Measurements from ENCODE around the gene RHCE. TPM values are rescaled to one million over a fixed set of nuclear protein-coding genes. Genes with fewer than 3 reads are reported as not detected.
"Not testable (repeated sequence)": the region's sequence is repeated elsewhere in the genome, so short reads cannot be mapped to it uniquely, and the experiment has no call there.

Gene RHCE
- total and polyA plus RNA-seq, 2 experiments from 2014 or later: 0.15 to 0.17 TPM

DNA sequence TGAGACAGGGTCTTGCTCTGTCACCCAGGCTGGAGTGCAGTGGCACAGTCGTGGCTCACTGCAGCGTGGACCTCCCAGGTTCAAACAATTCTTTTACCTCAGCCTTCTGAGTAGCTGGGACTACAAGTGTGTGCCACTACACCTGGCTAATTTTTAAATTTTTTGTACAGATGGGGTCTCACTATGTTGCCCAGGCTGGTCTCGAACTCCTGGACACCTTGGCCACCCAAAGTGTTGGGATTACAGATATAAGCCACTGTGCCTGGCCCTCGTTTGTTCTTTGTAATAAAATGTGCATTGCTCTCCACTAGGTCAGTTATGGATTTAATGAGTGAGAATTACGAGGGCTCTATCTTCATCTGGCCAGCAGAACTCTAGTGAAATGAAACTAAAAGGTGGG, 24.0 kb upstream of the RHCE start:
- Histone ChIP-seq H3K4me1 (ENCODE audit: insufficient read depth) (peaks cover 24% of the 10 kb centered on the region), H4K20me1 (replicated peaks; ENCODE audit: insufficient read depth) (peaks cover 19% of the 10 kb centered on the region)
- not testable (repeated sequence) for H3K27me3 ChIP-seq (ENCODE audit: insufficient read depth); H3K36me3 Mint-ChIP-seq (ENCODE audit: low read depth); ATAC-seq; H3K79me2 ChIP-seq (replicated peaks; ENCODE audit: insufficient read depth); H3K27ac ChIP-seq (ENCODE audit: low read depth); H3K4me2 ChIP-seq; H3K4me3 ChIP-seq; H3F3A ChIP-seq (replicated peaks; ENCODE audit: low read depth); H3K9me2 ChIP-seq (ENCODE audit: insufficient read depth); H2AFZ ChIP-seq; H3K9me3 Mint-ChIP-seq; DNase-seq (ENCODE audit: low spot score); H3K27ac Mint-ChIP-seq; H3K36me3 ChIP-seq (ENCODE audit: insufficient read depth); H3K4me3 Mint-ChIP-seq; H3K27me3 Mint-ChIP-seq (ENCODE audit: insufficient read depth, low read depth, poor library complexity)
- H3K4me1 Mint-ChIP-seq: peaks cover 17% of the 10 kb centered on the region; the same call in 2 of the 3 replicates

DNA sequence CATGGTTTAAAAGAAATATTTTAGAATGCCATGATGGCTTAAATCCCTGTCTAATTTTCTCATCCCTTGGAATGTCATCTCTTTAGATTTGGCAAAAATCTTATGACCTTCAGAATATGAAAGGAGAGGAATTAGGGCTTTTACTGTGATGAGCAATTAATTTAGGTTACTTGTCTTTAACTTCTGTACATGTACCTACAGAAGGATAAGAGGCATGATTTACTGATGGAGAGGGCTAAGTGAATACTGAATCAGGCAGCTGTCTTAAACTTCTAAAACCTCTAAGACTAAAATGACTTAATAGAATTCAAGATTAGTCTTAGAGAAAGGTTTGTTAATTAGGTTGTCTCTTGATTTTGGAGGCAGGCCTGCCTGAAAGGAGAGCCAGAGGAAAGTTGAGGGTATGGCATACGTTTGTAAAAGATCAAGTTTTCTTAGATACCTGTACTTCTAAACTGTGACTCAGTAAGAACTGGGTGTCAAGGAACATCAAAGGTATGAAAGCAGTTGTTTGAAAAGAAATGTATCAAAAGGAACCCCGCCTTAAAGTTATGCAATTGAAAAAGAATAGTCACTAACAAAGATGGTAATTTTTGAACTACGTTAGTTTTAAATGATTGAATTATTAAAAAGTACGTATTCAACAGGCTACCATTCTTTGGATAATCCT, 22.5 kb upstream of the RHCE start:
- H3K27me3 ChIP-seq (ENCODE audit: insufficient read depth): no peaks in the 10 kb centered on the region
- H3K9me2 ChIP-seq (ENCODE audit: insufficient read depth): no peaks in the 10 kb centered on the region
- peaks cover 24% of the 10 kb centered on the region for H3K4me1 ChIP-seq (ENCODE audit: insufficient read depth)
- no peaks in the 10 kb centered on the region for H3K36me3 ChIP-seq (ENCODE audit: insufficient read depth)
- H3K27ac ChIP-seq (ENCODE audit: low read depth): no peak overlapping the region
- H3K4me3 ChIP-seq: no peak overlapping the region
- TF ChIP-seq, protein P1, sequence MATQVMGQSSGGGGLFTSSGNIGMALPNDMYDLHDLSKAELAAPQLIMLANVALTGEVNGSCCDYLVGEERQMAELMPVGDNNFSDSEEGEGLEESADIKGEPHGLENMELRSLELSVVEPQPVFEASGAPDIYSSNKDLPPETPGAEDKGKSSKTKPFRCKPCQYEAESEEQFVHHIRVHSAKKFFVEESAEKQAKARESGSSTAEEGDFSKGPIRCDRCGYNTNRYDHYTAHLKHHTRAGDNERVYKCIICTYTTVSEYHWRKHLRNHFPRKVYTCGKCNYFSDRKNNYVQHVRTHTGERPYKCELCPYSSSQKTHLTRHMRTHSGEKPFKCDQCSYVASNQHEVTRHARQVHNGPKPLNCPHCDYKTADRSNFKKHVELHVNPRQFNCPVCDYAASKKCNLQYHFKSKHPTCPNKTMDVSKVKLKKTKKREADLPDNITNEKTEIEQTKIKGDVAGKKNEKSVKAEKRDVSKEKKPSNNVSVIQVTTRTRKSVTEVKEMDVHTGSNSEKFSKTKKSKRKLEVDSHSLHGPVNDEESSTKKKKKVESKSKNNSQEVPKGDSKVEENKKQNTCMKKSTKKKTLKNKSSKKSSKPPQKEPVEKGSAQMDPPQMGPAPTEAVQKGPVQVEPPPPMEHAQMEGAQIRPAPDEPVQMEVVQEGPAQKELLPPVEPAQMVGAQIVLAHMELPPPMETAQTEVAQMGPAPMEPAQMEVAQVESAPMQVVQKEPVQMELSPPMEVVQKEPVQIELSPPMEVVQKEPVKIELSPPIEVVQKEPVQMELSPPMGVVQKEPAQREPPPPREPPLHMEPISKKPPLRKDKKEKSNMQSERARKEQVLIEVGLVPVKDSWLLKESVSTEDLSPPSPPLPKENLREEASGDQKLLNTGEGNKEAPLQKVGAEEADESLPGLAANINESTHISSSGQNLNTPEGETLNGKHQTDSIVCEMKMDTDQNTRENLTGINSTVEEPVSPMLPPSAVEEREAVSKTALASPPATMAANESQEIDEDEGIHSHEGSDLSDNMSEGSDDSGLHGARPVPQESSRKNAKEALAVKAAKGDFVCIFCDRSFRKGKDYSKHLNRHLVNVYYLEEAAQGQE (IDR thresholded peaks at IDR 0.05; ENCODE audit: unreplicated experiment): no peak
- no peak for TF ChIP-seq POLR2AphosphoS5 (IDR thresholded peaks at IDR 0.05; ENCODE audit: low read depth)
- no peak for TF ChIP-seq CREB1 (CRISPR knock-in tag; IDR thresholded peaks at IDR 0.05; ENCODE audit: low read depth)
- TF ChIP-seq, protein P2, sequence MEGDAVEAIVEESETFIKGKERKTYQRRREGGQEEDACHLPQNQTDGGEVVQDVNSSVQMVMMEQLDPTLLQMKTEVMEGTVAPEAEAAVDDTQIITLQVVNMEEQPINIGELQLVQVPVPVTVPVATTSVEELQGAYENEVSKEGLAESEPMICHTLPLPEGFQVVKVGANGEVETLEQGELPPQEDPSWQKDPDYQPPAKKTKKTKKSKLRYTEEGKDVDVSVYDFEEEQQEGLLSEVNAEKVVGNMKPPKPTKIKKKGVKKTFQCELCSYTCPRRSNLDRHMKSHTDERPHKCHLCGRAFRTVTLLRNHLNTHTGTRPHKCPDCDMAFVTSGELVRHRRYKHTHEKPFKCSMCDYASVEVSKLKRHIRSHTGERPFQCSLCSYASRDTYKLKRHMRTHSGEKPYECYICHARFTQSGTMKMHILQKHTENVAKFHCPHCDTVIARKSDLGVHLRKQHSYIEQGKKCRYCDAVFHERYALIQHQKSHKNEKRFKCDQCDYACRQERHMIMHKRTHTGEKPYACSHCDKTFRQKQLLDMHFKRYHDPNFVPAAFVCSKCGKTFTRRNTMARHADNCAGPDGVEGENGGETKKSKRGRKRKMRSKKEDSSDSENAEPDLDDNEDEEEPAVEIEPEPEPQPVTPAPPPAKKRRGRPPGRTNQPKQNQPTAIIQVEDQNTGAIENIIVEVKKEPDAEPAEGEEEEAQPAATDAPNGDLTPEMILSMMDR (conservative IDR thresholded peaks at IDR 0.05; ENCODE audit: low read depth in 2 of 2): no peak
- no peak for TF ChIP-seq STAT1 (IDR thresholded peaks at IDR 0.05; ENCODE audit: unreplicated experiment)
- no peak for TF ChIP-seq ZNF114 (CRISPR knock-in tag; IDR thresholded peaks at IDR 0.05)
- TF ChIP-seq, protein P3, sequence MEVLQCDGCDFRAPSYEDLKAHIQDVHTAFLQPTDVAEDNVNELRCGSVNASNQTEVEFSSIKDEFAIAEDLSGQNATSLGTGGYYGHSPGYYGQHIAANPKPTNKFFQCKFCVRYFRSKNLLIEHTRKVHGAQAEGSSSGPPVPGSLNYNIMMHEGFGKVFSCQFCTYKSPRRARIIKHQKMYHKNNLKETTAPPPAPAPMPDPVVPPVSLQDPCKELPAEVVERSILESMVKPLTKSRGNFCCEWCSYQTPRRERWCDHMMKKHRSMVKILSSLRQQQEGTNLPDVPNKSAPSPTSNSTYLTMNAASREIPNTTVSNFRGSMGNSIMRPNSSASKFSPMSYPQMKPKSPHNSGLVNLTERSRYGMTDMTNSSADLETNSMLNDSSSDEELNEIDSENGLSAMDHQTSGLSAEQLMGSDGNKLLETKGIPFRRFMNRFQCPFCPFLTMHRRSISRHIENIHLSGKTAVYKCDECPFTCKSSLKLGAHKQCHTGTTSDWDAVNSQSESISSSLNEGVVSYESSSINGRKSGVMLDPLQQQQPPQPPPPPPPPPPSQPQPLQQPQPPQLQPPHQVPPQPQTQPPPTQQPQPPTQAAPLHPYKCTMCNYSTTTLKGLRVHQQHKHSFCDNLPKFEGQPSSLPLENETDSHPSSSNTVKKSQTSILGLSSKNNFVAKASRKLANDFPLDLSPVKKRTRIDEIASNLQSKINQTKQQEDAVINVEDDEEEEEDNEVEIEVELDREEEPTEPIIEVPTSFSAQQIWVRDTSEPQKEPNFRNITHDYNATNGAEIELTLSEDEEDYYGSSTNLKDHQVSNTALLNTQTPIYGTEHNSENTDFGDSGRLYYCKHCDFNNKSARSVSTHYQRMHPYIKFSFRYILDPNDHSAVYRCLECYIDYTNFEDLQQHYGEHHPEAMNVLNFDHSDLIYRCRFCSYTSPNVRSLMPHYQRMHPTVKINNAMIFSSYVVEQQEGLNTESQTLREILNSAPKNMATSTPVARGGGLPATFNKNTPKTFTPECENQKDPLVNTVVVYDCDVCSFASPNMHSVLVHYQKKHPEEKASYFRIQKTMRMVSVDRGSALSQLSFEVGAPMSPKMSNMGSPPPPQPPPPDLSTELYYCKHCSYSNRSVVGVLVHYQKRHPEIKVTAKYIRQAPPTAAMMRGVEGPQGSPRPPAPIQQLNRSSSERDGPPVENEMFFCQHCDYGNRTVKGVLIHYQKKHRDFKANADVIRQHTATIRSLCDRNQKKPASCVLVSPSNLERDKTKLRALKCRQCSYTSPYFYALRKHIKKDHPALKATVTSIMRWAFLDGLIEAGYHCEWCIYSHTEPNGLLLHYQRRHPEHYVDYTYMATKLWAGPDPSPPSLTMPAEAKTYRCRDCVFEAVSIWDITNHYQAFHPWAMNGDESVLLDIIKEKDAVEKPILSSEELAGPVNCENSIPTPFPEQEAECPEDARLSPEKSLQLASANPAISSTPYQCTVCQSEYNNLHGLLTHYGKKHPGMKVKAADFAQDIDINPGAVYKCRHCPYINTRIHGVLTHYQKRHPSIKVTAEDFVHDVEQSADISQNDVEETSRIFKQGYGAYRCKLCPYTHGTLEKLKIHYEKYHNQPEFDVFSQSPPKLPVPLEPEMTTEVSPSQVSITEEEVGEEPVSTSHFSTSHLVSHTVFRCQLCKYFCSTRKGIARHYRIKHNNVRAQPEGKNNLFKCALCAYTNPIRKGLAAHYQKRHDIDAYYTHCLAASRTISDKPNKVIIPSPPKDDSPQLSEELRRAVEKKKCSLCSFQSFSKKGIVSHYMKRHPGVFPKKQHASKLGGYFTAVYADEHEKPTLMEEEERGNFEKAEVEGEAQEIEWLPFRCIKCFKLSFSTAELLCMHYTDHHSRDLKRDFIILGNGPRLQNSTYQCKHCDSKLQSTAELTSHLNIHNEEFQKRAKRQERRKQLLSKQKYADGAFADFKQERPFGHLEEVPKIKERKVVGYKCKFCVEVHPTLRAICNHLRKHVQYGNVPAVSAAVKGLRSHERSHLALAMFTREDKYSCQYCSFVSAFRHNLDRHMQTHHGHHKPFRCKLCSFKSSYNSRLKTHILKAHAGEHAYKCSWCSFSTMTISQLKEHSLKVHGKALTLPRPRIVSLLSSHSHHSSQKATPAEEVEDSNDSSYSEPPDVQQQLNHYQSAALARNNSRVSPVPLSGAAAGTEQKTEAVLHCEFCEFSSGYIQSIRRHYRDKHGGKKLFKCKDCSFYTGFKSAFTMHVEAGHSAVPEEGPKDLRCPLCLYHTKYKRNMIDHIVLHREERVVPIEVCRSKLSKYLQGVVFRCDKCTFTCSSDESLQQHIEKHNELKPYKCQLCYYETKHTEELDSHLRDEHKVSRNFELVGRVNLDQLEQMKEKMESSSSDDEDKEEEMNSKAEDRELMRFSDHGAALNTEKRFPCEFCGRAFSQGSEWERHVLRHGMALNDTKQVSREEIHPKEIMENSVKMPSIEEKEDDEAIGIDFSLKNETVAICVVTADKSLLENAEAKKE (CRISPR knock-in tag; IDR thresholded peaks at IDR 0.05): no peak
- no peak for TF ChIP-seq JUNB (IDR thresholded peaks at IDR 0.05; ENCODE audit: unreplicated experiment)
- TF ChIP-seq EZH2phosphoT487 (IDR thresholded peaks at IDR 0.05; ENCODE audit: unreplicated experiment): no peak
- no peak overlapping the region for H3K4me2 ChIP-seq
- no peak overlapping the region for H2AFZ ChIP-seq
- H3F3A ChIP-seq (replicated peaks; ENCODE audit: low read depth): no peaks in the 10 kb centered on the region
- H3K4me1 Mint-ChIP-seq: peaks cover 17% of the 10 kb centered on the region; the same call in 2 of the 3 replicates
- no peaks in the 10 kb centered on the region for H3K9me3 Mint-ChIP-seq
- H4K20me1 ChIP-seq (replicated peaks; ENCODE audit: insufficient read depth): peaks cover 16% of the 10 kb centered on the region
- no peak for DNase-seq (ENCODE audit: low spot score)
- H3K27ac Mint-ChIP-seq: no peak overlapping the region
- no peaks in the 10 kb centered on the region for H3K27me3 Mint-ChIP-seq (ENCODE audit: insufficient read depth, low read depth, poor library complexity)
- H3K4me3 Mint-ChIP-seq: no peak overlapping the region
- ATAC-seq: no peak
- H3K79me2 ChIP-seq (replicated peaks; ENCODE audit: insufficient read depth): peaks cover 18% of the 10 kb centered on the region
- peaks cover 6% of the 10 kb centered on the region; the same call in 1 of the 3 replicates for H3K36me3 Mint-ChIP-seq (ENCODE audit: low read depth)
